OCI-LY1 (cell line): ENCODE measurements around the gene ZNF616.

Experiments
- H2AFZ ChIP-seq: fragments of 200-600 bp; sonication (generic), shearing (Covaris generic); 2 replicates; pipeline ENCODE4 v1.6.0; 2014; ENCODE audit warnings: antibody characterized with exemption, mild to moderate bottlenecking, low read length
- H3F3A ChIP-seq: fragments of 200-600 bp; sonication (generic), shearing (Covaris generic); 2 replicates; pipeline ENCODE4 v1.6.0; 2014; ENCODE audit warnings: mild to moderate bottlenecking, antibody characterized with exemption, low read length, moderate library complexity; ENCODE audit not compliant: insufficient read depth
- H3K27ac ChIP-seq: fragments of 200-600 bp; sonication (generic); 2 replicates; pipeline ENCODE4 v1.5.1; 2014; ENCODE audit warnings: low read length, mixed run types, mild to moderate bottlenecking, low read depth; ENCODE audit not compliant: poor library complexity, severe bottlenecking
- H3K27me3 ChIP-seq: fragments of 200-600 bp; sonication (generic); 2 replicates; pipeline ENCODE4 v1.6.0; 2014; ENCODE audit warnings: antibody characterized with exemption, mild to moderate bottlenecking, low read length, moderate library complexity; ENCODE audit not compliant: insufficient read depth
- H3K36me3 ChIP-seq: fragments of 200-600 bp; sonication (generic); 2 replicates; pipeline ENCODE4 v1.6.1; 2014; ENCODE audit warnings: mild to moderate bottlenecking, antibody characterized with exemption, low read length, moderate library complexity, mixed read lengths; ENCODE audit not compliant: insufficient read depth
- H3K4me1 ChIP-seq: fragments of 200-600 bp; sonication (generic); 2 replicates; pipeline ENCODE4 v1.5.1; 2014; ENCODE audit warnings: mild to moderate bottlenecking, low read length, moderate library complexity; ENCODE audit not compliant: insufficient read depth, severe bottlenecking
- H3K4me2 ChIP-seq: fragments of 200-600 bp; sonication (generic), shearing (Covaris generic); 2 replicates; pipeline ENCODE4 v1.6.1; 2014; ENCODE audit warnings: low read length
- H3K4me3 ChIP-seq: fragments of 200-600 bp; sonication (generic); 2 replicates; pipeline ENCODE4 v1.5.1; 2014; ENCODE audit warnings: low read length, low read depth, mild to moderate bottlenecking, mixed read lengths; ENCODE audit not compliant: poor library complexity, severe bottlenecking
- H3K79me2 ChIP-seq: fragments of 200-600 bp; shearing (Covaris generic); 2 replicates; pipeline ENCODE4 v1.6.1; 2016; ENCODE audit warnings: mixed run types, low read length, mixed read lengths; ENCODE audit not compliant: insufficient read depth
- H3K9ac ChIP-seq: fragments of 200-600 bp; sonication (generic), shearing (Covaris generic); 2 replicates; pipeline ENCODE4 v1.6.1; 2014; ENCODE audit warnings: mild to moderate bottlenecking, low read length, mixed read lengths
- H3K9me2 ChIP-seq: fragments of 200-600 bp; sonication (generic), shearing (Covaris generic); 2 replicates; pipeline ENCODE4 v1.6.1; 2014; ENCODE audit warnings: low read depth, mild to moderate bottlenecking, low read length, mixed read lengths
- H3K9me3 ChIP-seq: fragments of 200-600 bp; shearing (Covaris generic); 2 replicates; pipeline ENCODE4 v1.6.1; 2014; ENCODE audit warnings: low read length, mixed read lengths
- H4K20me1 ChIP-seq: fragments of 200-600 bp; sonication (generic), shearing (Covaris generic); 2 replicates; pipeline ENCODE4 v1.6.0; 2016; ENCODE audit warnings: mild to moderate bottlenecking, low read length; ENCODE audit not compliant: insufficient read depth
- EZH2 ChIP-seq: fragments of 200-600 bp; sonication (generic), shearing (Covaris generic); IDR thresholded peaks from 2 replicates; pipeline ENCODE4 v1.8.0; 2017; ENCODE audit warnings: borderline replicate concordance, mixed run types, mild to moderate bottlenecking, antibody characterized with exemption, low read length, moderate library complexity, mixed read lengths
- TF ChIP-seq, protein P1 (sequence below): fragments of 200-600 bp; sonication (generic), shearing (Covaris generic); IDR thresholded peaks from 2 replicates; pipeline ENCODE4 v1.5.1; 2017; ENCODE audit warnings: mild to moderate bottlenecking, antibody characterized with exemption, low read length, moderate library complexity, mixed read lengths

ZNF616 gene

DNA sequence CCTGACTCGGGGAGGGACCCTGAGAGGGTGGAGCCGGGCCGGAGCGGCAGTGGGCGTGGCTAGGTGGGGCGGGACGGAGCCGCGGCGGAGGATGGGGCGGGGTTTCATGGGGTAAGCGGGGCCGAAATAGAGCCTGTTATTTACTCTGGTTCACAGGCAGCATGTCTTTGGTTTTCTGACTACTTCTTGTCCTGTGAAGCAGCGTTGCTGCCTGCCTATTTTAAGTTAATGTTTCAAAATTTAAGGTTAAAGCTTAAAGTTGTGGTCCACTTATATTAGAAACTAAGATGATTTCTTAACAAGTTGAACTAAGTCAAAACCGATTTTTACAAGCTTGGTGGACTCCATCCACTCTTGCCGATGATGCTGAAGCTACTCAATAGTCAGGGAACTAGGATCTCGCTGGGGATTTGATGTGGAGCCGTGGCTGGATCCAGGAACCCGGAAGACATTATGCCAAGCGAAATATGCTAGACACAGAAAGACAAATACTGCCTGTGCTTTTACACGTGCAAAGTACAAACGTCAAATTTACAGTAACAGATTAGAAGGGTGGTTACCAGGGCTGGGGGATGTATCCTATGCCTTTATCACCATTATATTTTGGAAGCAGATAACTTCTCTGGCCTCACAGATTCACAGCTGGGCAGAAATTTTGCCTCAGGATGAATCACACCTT is 433 bp upstream of the ZNF616 start:
- Histone ChIP-seq H4K20me1 (no peaks in the 10 kb centered on the region), H3K79me2 (no peaks in the 10 kb centered on the region), H3K27ac (peak overlapping the region; percentile 51), H3K4me3 (peak overlapping the region; percentile 98), H3K4me2 (peak overlapping the region; percentile 99), H3F3A (no peaks in the 10 kb centered on the region), H3K36me3 (peaks cover 7% of the 10 kb centered on the region; the same call in 1 of the 2 replicates), H3K9me3 (peaks cover 18% of the 10 kb centered on the region), H3K4me1 (peaks cover 16% of the 10 kb centered on the region), H3K9me2 (no peaks in the 10 kb centered on the region), H3K9ac (peak overlapping the region; percentile 98; the same call in 1 of the 2 replicates), H3K27me3 (no peaks in the 10 kb centered on the region), H2AFZ (peak overlapping the region; percentile 94)
- TF ChIP-seq, protein P1, sequence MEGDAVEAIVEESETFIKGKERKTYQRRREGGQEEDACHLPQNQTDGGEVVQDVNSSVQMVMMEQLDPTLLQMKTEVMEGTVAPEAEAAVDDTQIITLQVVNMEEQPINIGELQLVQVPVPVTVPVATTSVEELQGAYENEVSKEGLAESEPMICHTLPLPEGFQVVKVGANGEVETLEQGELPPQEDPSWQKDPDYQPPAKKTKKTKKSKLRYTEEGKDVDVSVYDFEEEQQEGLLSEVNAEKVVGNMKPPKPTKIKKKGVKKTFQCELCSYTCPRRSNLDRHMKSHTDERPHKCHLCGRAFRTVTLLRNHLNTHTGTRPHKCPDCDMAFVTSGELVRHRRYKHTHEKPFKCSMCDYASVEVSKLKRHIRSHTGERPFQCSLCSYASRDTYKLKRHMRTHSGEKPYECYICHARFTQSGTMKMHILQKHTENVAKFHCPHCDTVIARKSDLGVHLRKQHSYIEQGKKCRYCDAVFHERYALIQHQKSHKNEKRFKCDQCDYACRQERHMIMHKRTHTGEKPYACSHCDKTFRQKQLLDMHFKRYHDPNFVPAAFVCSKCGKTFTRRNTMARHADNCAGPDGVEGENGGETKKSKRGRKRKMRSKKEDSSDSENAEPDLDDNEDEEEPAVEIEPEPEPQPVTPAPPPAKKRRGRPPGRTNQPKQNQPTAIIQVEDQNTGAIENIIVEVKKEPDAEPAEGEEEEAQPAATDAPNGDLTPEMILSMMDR: no peak
- TF ChIP-seq EZH2: no peak

DNA sequence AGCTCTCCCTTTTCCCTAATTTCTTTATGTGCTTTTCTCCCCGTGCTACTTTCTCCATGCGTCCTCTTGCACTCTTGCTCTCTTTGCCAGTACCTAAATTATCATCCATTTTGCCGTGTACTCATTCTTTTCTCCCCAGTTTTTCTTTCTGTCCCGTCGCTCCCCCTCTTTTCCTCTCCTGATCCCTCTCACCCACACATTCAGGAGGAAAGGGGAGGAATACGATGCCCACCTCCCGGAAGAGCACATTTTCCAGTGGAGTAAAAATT is 821 bp downstream of the ZNF616 start:
- Histone ChIP-seq H3K27ac (no peak overlapping the region), H3K4me1 (peaks cover 16% of the 10 kb centered on the region), H3K9me3 (peaks cover 28% of the 10 kb centered on the region)

DNA sequence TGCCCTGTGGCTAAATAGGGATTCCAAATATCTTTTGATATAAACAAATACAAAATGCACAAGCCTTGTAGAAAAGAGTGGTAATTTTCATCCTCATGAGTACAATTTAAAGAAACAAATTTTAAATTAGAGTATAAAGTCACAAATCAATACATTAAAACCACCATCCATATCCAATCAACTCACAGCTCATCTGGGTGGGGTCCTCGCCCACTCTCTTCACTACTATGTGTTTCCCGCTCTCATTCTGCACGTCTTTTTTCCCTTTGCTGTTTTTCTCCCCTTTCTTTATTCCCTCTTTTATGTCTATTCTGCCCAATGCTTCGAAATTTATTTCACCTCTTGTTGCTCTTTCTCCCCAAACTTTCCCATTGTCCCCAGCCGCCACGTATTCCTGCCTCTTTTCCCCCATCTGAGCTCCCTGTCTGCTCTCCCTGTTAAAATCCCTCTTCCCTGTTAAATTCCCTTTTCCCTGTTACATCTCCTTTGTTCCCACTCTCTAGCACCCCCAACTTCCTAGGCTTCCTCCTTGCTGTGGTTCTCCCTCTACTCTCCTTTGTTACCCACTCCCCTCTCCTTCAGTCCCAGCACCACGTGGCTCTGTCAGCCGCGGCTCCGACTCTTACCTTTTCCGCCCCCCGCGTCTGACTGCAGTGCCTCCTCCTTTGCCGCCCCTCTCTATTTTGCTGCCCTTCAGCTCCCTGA is 1.3 kb downstream of the ZNF616 start:
- peaks cover 16% of the 10 kb centered on the region for H3K4me1 ChIP-seq
- H3K4me3 ChIP-seq: peak overlapping the region; percentile 98
- H2AFZ ChIP-seq: 0 out of 2 replicates have a peak overlapping the region, but pooled peaks have one; percentile 93
- peak overlapping the region; percentile 98 for H3K9ac ChIP-seq
- H3K4me2 ChIP-seq: peak overlapping the region; percentile 99
- no peaks in the 10 kb centered on the region for H3F3A ChIP-seq
- H3K9me2 ChIP-seq: no peaks in the 10 kb centered on the region
- H3K27me3 ChIP-seq: no peaks in the 10 kb centered on the region
- TF ChIP-seq, protein P1: no peak
- no peak for TF ChIP-seq EZH2
- H3K27ac ChIP-seq: no peak overlapping the region
- H3K36me3 ChIP-seq: peaks cover 19% of the 10 kb centered on the region
- H4K20me1 ChIP-seq: no peaks in the 10 kb centered on the region
- H3K79me2 ChIP-seq: no peaks in the 10 kb centered on the region
- peaks cover 29% of the 10 kb centered on the region for H3K9me3 ChIP-seq

More for the DNA sequence above, 821 bp downstream of the ZNF616 start:
- Histone ChIP-seq H3K9me2 (no peaks in the 10 kb centered on the region), H3K36me3 (peaks cover 18% of the 10 kb centered on the region), H3K9ac (peak overlapping the region; percentile 98), H3K79me2 (no peaks in the 10 kb centered on the region), H2AFZ (0 out of 2 replicates have a peak overlapping the region, but pooled peaks have one; percentile 93), H3F3A (no peaks in the 10 kb centered on the region), H4K20me1 (no peaks in the 10 kb centered on the region), H3K4me2 (peak overlapping the region; percentile 99), H3K27me3 (no peaks in the 10 kb centered on the region), H3K4me3 (peak overlapping the region; percentile 98)
- TF ChIP-seq, protein P1: no peak
- no peak for TF ChIP-seq EZH2
